Gastroesophageal sphincter (tissue), 4 donors: ENCODE measurements around the gene SLC19A2. TPM values are rescaled to one million over a fixed set of nuclear protein-coding genes. Genes with fewer than 3 reads are reported as not detected.

Source experiments
- ATAC-seq: fragments of 150-250 bp; one replicate; pipeline ENCODE4 v1.9.1; 2016; ENCODE audit warnings: mild to moderate bottlenecking, moderate library complexity
- H3K27ac ChIP-seq, 4 donors: fragments of 200-600 bp; sonication (generic) in 3 of 4; 1 replicate in 3 of 4; 2 replicates in 1 of 4; pipeline ENCODE4 v1.5.1; 2016 to 2019
- H3K27me3 ChIP-seq: fragments of 200-600 bp; sonication (generic); one replicate; pipeline ENCODE4 v1.5.1; 2019
- H3K36me3 ChIP-seq, 2 donors: fragments of 200-600 bp; sonication (generic); one replicate each; pipeline ENCODE4 v1.5.1; 2019; ENCODE audit warnings: control low read depth in 1 of 2
- H3K4me1 ChIP-seq, 3 donors: fragments of 200-600 bp; sonication (generic); 1 replicate in 2 of 3; 2 replicates in 1 of 3; pipeline ENCODE4 v1.5.1; 2016 to 2019; ENCODE audit warnings: control low read depth in 2 of 3
- H3K4me3 ChIP-seq, 2 donors: fragments of 200-600 bp; sonication (generic); one replicate each; pipeline ENCODE4 v1.5.1; 2019; ENCODE audit warnings: mild to moderate bottlenecking in 1 of 2, moderate library complexity in 1 of 2
- H3K9me3 ChIP-seq, 3 donors: fragments of 200-600 bp; sonication (generic); one replicate each; pipeline ENCODE4 v1.5.1; 2017 to 2019; ENCODE audit warnings: control low read depth in 2 of 3
- CTCF ChIP-seq, 4 experiments: fragments of 200-600 bp in 2 of 4; fragments of 450-650 bp in 2 of 4; sonication (generic) in 1 of 4; IDR thresholded peaks; one replicate each; pipeline ENCODE4 v1.5.1; 2017 to 2019; ENCODE audit warnings: antibody characterized with exemption in 4 of 4, mild to moderate bottlenecking in 2 of 4, moderate library complexity in 2 of 4
- EP300 ChIP-seq: sonication (generic); formaldehyde crosslinking; IDR thresholded peaks from one replicate; pipeline ENCODE4 v1.6.1; 2017; ENCODE audit warnings: antibody characterized with exemption, mild to moderate bottlenecking
- POLR2A ChIP-seq, 2 donors: fragments of 450-650 bp; IDR thresholded peaks; one replicate each; pipeline ENCODE4 v1.6.1; 2017; ENCODE audit warnings: antibody characterized with exemption in 2 of 2, mild to moderate bottlenecking in 2 of 2, moderate library complexity in 1 of 2
- POLR2AphosphoS5 ChIP-seq: sonication (generic); formaldehyde crosslinking; IDR thresholded peaks from one replicate; pipeline ENCODE4 v1.6.1; 2017; ENCODE audit warnings: antibody characterized with exemption
- WGBS, 2 donors: methylation state at CpG; one replicate each; pipeline ENCODE4 v1.1.5; 2018; ENCODE audit warnings: low coverage in 1 of 2; 5-methylcytosine and 5-hydroxymethylcytosine counted together
- total RNA-seq, 4 donors: library from RNA; depleted of rRNA; stranded (reverse); fragments of >200 nt; gene quantifications; one replicate each; pipeline ENCODE4 v1.1.0, GENCODE V29; 2016

SLC19A2 gene
- total RNA-seq, 4 donors from 2014 or later, result 17.6 to 47.7 (median 25.9) TPM

- ATAC-seq, result no peak
- H3K4me1 ChIP-seq, result peaks cover 4 to 13% (median 9%) of the 10 kb centered on the region in 3 donors
- TF ChIP-seq EP300, result no peak
- TF ChIP-seq POLR2AphosphoS5, result no peak
- no peak for TF ChIP-seq CTCF (IDR thresholded peaks at IDR 0.05)
- no peak for TF ChIP-seq POLR2A (IDR thresholded peaks at IDR 0.05)
- no peak overlapping the region for H3K4me3 ChIP-seq
- 69 to 71% methylated on average over 2 to 3 of the region's 3 CpGs for WGBS, 2 donors
- no peaks in the 10 kb centered on the region for H3K27me3 ChIP-seq
- H3K27ac ChIP-seq, result no peak overlapping the region
- H3K36me3 ChIP-seq, result no peaks in the 10 kb centered on the region
- no peaks in the 10 kb centered on the region for H3K9me3 ChIP-seq
These were observed 6.1 kb upstream of the SLC19A2 start for GRCh38 chr1:169491845-169492281.

DNA sequence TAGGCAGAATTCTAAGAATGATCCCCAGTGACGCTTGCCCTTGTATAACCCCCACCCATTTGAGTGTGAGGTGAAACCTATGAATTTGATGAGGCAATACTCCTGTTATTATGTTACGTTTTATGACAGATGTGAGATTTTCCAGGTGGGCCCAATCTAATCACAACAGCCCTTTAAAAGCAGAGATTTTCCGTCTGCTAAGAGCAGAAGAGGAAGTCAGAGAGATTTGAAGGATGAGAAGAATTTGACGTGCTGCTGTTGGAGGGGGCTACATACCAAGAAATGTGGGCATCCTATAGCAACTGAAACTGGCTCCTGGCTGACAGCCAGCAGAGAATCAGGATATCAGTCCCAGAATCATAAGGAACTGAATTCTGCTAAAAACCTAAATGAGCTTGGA is 2.4 kb upstream of the SLC19A2 start:
- WGBS, 2 donors, result 72 to 82% methylated on average over 3 to 4 of the region's 4 CpGs
- peak overlapping the region in 1 of 4 donors; percentile 100 for H3K27ac ChIP-seq
- ATAC-seq, result no peak

DNA sequence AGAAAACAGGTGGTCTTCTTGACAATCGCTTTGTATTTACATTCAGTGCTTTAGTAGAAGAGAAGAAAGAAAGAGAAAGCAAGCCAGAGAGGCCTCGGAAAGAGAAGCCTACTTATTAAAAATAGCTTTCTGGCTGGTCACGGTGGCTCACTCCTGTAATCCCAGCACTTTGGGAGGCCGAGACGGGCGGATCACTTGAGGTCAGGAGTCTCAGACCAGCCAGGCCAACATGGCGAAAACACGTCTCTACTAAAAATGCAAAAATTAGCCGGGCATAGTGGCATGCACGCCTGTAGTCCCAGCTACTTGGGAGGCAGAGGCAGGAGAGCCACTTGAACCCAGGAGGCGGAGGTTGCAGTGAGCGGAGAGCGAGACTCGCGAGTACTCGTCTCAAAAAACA is 1.8 kb upstream of the SLC19A2 start:
- Histone ChIP-seq H3K27ac (peak overlapping the region; percentile 94 to 100 (median 98)), H3K27me3 (no peaks in the 10 kb centered on the region), H3K9me3 (no peaks in the 10 kb centered on the region), H3K4me1 (peaks cover 7 to 43% (median 13%) of the 10 kb centered on the region in 3 donors), H3K4me3 (no peak overlapping the region), H3K36me3 (no peaks in the 10 kb centered on the region)
- TF ChIP-seq POLR2AphosphoS5 (no peak), EP300 (no peak), CTCF (IDR thresholded peaks at IDR 0.05) (no peak), POLR2A (IDR thresholded peaks at IDR 0.05) (no peak)
- ATAC-seq, result no peak
- 60 to 71% methylated on average over 3 to 16 of the region's 16 CpGs for WGBS, 2 donors

More for the DNA sequence above, 2.4 kb upstream of the SLC19A2 start:
- H3K4me3 ChIP-seq, result no peak overlapping the region
- H3K9me3 ChIP-seq, result no peaks in the 10 kb centered on the region
- no peaks in the 10 kb centered on the region for H3K27me3 ChIP-seq
- peaks cover 7 to 37% (median 13%) of the 10 kb centered on the region in 3 donors for H3K4me1 ChIP-seq
- TF ChIP-seq CTCF (IDR thresholded peaks at IDR 0.05), result no peak
- TF ChIP-seq EP300, result no peak
- TF ChIP-seq POLR2AphosphoS5, result no peak
- TF ChIP-seq POLR2A (IDR thresholded peaks at IDR 0.05), result no peak
- no peaks in the 10 kb centered on the region for H3K36me3 ChIP-seq

- no peak for TF ChIP-seq EP300
- no peak for TF ChIP-seq CTCF (IDR thresholded peaks at IDR 0.05)
- TF ChIP-seq POLR2AphosphoS5, result no peak
- TF ChIP-seq POLR2A (IDR thresholded peaks at IDR 0.05), result no peak
- Histone ChIP-seq H3K27me3 (no peaks in the 10 kb centered on the region), H3K36me3 (no peaks in the 10 kb centered on the region), H3K9me3 (no peaks in the 10 kb centered on the region), H3K27ac (peak overlapping the region; percentile 94 to 100 (median 98)), H3K4me3 (peak overlapping the region; percentile 39 to 86), H3K4me1 (peaks cover 7 to 47% (median 13%) of the 10 kb centered on the region in 3 donors)
- no peak for ATAC-seq
- 63 to 79% methylated on average over 5 of the region's 5 CpGs for WGBS, 2 donors
These were observed 1.4 kb upstream of the SLC19A2 start for GRCh38 chr1:169487133-169487532.

GRCh38 chr1:169486281-169487051 is 722 bp upstream of the SLC19A2 start:
- Histone ChIP-seq H3K27me3 (no peaks in the 10 kb centered on the region), H3K27ac (peak overlapping the region; percentile 94 to 100 (median 98)), H3K36me3 (no peaks in the 10 kb centered on the region), H3K4me1 (peaks cover 7 to 51% (median 13%) of the 10 kb centered on the region in 3 donors), H3K9me3 (no peaks in the 10 kb centered on the region), H3K4me3 (peak overlapping the region; percentile 39 to 86)
- TF ChIP-seq EP300, result no peak
- peak; percentile 7 for TF ChIP-seq POLR2AphosphoS5
- TF ChIP-seq CTCF (IDR thresholded peaks at IDR 0.05), result no peak
- ATAC-seq, result peak; percentile 1
- WGBS, 2 donors, result 0 to 12% methylated on average over 5 to 13 of the region's 14 CpGs
